Forelimb muscle (tissue), 1 donor: ENCODE results near the gene ANKRD13A. TPM values are rescaled to one million over a fixed set of nuclear protein-coding genes. Genes with fewer than 3 reads are reported as not detected.
"Not testable (repeated sequence)": the region's sequence is repeated elsewhere in the genome, so short reads cannot be mapped to it uniquely, and the experiment has no call there.

ENCODE experiments used
- DNase-seq: peaks from one replicate; pipeline ENCODE4 v3.0.0-alpha.2; 2013; ENCODE audit warnings: low read depth
- polyA plus RNA-seq: library from polyadenylated mRNA; unstranded; fragments of 120-200 nt; gene quantifications from one replicate; pipeline ENCODE4 v1.2.1, GENCODE V29; 2013; ENCODE audit not compliant: insufficient read length

Gene ANKRD13A
- polyA plus RNA-seq, 1 donor, result 43.4 TPM

- peak; percentile 97 for DNase-seq
Measured at GRCh38 chr12:110048242-110049027, 49.2 kb downstream of the ANKRD13A start, which contains the start of gene C12orf76. Gene C12orf76, minus strand, starts transcription at chr12:110048522. Its CDS starts 27 bp downstream, at chr12:110048495.

GRCh38 chr12:110049034-110049433, 49.8 kb downstream of the ANKRD13A start:
- DNase-seq, result not testable (repeated sequence)

- not testable (repeated sequence) for DNase-seq
Measured at GRCh38 chr12:110049666-110050065, 50.4 kb downstream of the ANKRD13A start.

GRCh38 chr12:110050927-110051326, 51.7 kb downstream of the ANKRD13A start:
- DNase-seq, result no peak

GRCh38 chr12:110055375-110056352, 56.4 kb downstream of the ANKRD13A start:
- not testable (repeated sequence) for DNase-seq

GRCh38 chr12:110056643-110057042, 57.4 kb downstream of the ANKRD13A start:
- DNase-seq, result not testable (repeated sequence)

GRCh38 chr12:110058875-110059615, 59.8 kb downstream of the ANKRD13A start:
- no peak for DNase-seq

- no peak for DNase-seq
Measured at GRCh38 chr12:110059651-110060000, 60.4 kb downstream of the ANKRD13A start.

GRCh38 chr12:110062241-110062640, 63.0 kb downstream of the ANKRD13A start:
- no peak for DNase-seq

GRCh38 chr12:110065540-110065939, 66.3 kb downstream of the ANKRD13A start:
- DNase-seq, result no peak

- DNase-seq, result no peak
Measured at GRCh38 chr12:110067531-110067930, 68.3 kb downstream of the ANKRD13A start.

- not testable (repeated sequence) for DNase-seq
Measured at GRCh38 chr12:110068115-110068514, 68.9 kb downstream of the ANKRD13A start.

GRCh38 chr12:110068654-110069053, 69.4 kb downstream of the ANKRD13A start:
- DNase-seq, result no peak

- DNase-seq, result no peak
Measured at GRCh38 chr12:110071504-110071903, 72.3 kb downstream of the ANKRD13A start.

GRCh38 chr12:110071967-110072366, 72.7 kb downstream of the ANKRD13A start:
- no peak for DNase-seq

- not testable (repeated sequence) for DNase-seq
Measured at GRCh38 chr12:110072636-110073035, 73.4 kb downstream of the ANKRD13A start.

GRCh38 chr12:110073049-110073831, 74.0 kb downstream of the ANKRD13A start:
- DNase-seq, result no peak

GRCh38 chr12:110074089-110074488, 74.9 kb downstream of the ANKRD13A start:
- DNase-seq, result no peak

- no peak for DNase-seq
Measured at GRCh38 chr12:110075880-110076279, 76.7 kb downstream of the ANKRD13A start.

- no peak for DNase-seq
Measured at GRCh38 chr12:110077800-110078199, 78.6 kb downstream of the ANKRD13A start.
